ENCODE measurements around the gene ABCC2. TPM values are rescaled to one million over a fixed set of nuclear protein-coding genes. Genes with fewer than 3 reads are reported as not detected.
A peak's percentile ranks its signal among the peaks of the same experiment; 100 is the strongest.
"Not testable (repeated sequence)": the region's sequence is repeated elsewhere in the genome, so short reads cannot be mapped to it uniquely, and the experiment has no call there.

Gene ABCC2
- total and polyA plus RNA-seq, 9 of the 15 experiments (the other 6 are each of a cell fraction or from before 2014, with no cell fraction given): 0.03 to 0.18 (median 0.10) TPM; not detected in 1

DNA sequence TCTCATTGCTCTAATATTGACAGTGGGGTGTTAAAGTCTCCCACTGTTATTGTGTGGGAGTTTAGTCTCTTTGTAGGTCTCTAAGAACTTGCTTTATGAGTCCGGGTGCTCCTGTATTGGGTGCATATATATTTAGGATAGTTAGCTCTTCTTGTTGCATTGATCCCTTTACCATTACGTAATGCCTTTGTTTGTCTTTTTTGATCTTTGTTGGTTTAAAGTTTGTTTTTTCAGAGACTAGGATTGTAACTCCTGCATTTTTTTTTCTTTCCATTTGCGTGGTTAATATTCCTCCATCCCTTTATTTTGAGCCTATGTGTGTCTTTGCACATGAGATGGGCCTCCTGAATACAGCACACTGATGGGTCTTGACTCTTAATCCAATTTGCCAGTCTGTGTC lies 84.8 kb downstream of the ABCC2 start:
- FAIRE-seq; H3K27me3 ChIP-seq (ENCODE audit: control insufficient read depth in 2 of 2, insufficient read depth in 2 of 2, low read length in 2 of 2); intact Hi-C loops (cut with micrococcal nuclease); DNase-seq (ENCODE audit: extremely low read depth in 1 of 4, low spot score in 3 of 4); CTCF ChIA-PET (ENCODE audit: low intra/inter-chr PET ratio); in situ Hi-C loops (cut with MboI); H3K4me3 ChIP-seq; H3K4me1 ChIP-seq (replicated peaks in 1 of 2; ENCODE audit: control insufficient read depth in 2 of 2, insufficient read depth in 2 of 2, low read length in 2 of 2); H3K4me2 ChIP-seq (ENCODE audit: insufficient read depth, low read length); H3K27ac ChIP-seq (ENCODE audit: extremely low read depth, low read depth, low read length); H4K20me1 ChIP-seq (replicated peaks; ENCODE audit: control insufficient read depth, insufficient read depth, low read length); H3K36me3 ChIP-seq (ENCODE audit: control insufficient read depth, insufficient read depth, low read length); H2AFZ ChIP-seq (ENCODE audit: low read depth, low read length); H3K9me3 ChIP-seq (replicated peaks; ENCODE audit: control insufficient read depth, insufficient read depth, low read depth, low read length); H3K9ac ChIP-seq (ENCODE audit: insufficient read depth in 1 of 2, low read depth in 2 of 2, low read length in 2 of 2); H3K9me1 ChIP-seq (ENCODE audit: control insufficient read depth, insufficient read depth, low read length); BruUV-seq (replicated peaks); H3K79me2 ChIP-seq (ENCODE audit: control insufficient read depth, insufficient read depth, low read length); ATAC-seq: not testable (repeated sequence)
- WGBS (ENCODE audit: insufficient coverage, low coverage, missing lambda C conversion rate): 0% methylated on average over 3 of the region's 3 CpGs
- POLR2A ChIA-PET: interaction anchor here (1.3 kb wide), 1 partner anchor 34 kb away, joined by 3 read pairs; no protein-coding TSS in a partner anchor

DNA sequence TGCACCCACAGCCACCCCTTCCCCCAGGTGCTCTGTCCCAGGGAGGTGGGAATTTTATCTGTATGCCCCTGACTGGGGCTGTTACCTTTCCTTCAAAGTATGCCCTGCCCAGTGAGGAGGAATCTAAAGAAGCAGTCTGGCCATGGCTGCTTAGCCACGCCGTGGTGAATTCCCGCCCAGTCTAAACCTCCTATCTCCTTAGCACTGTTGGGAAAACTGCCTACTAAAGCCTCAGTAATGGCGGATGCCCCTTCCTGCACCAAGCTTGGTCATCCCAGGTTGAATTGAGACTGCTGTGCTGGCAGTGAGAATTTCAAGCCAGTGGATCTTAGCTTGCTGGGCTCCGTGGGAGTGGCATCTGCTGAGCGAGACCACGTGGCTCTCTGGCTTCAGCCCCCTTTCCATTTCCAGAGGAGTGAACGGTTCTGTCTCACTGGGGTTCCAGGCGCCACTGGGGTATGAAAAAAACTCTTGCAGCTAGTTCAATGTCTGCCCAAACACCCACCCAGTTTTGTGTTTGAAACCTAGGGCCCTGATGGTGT lies 87.2 kb downstream of the ABCC2 start:
- ATAC-seq (no peak), FAIRE-seq (no peak), DNase-seq (ENCODE audit: extremely low read depth in 1 of 4, low spot score in 3 of 4) (no peak)
- H3K9ac ChIP-seq (ENCODE audit: insufficient read depth in 1 of 2, low read depth in 2 of 2, low read length in 2 of 2): no peak overlapping the region
- no peak overlapping the region for H3K4me3 ChIP-seq
- POLR2A ChIA-PET: interaction anchor here (0.6 to 1.6 kb wide), 2 partner anchors 8 to 17 kb away, joined by 3 to 4 read pairs; no protein-coding TSS in a partner anchor
- no peaks in the 10 kb centered on the region for H3K36me3 ChIP-seq (ENCODE audit: control insufficient read depth, insufficient read depth, low read length)
- no TSS peak for BruUV-seq (replicated peaks)
- no peaks in the 10 kb centered on the region for H3K9me1 ChIP-seq (ENCODE audit: control insufficient read depth, insufficient read depth, low read length)
- intact Hi-C loops (cut with micrococcal nuclease) (no loop called here), in situ Hi-C loops (cut with MboI) (no loop called here)
- no peaks in the 10 kb centered on the region for H4K20me1 ChIP-seq (replicated peaks; ENCODE audit: control insufficient read depth, insufficient read depth, low read length)
- H3K27me3 ChIP-seq (ENCODE audit: control insufficient read depth in 2 of 2, insufficient read depth in 2 of 2, low read length in 2 of 2): no peaks in the 10 kb centered on the region
- 15% methylated on average over 6 of the region's 9 CpGs for WGBS (ENCODE audit: insufficient coverage, low coverage, missing lambda C conversion rate)
- no peak overlapping the region for H3K27ac ChIP-seq (ENCODE audit: extremely low read depth, low read depth, low read length)
- CTCF ChIA-PET (ENCODE audit: low intra/inter-chr PET ratio): no interaction called here
- H3K4me1 ChIP-seq (replicated peaks in 1 of 2; ENCODE audit: control insufficient read depth in 2 of 2, insufficient read depth in 2 of 2, low read length in 2 of 2): peaks cover 0 to under 1% of the 10 kb centered on the region in 2 experiments; a peak in 3 of 5 replicates
- H2AFZ ChIP-seq (ENCODE audit: low read depth, low read length): peak overlapping the region; percentile 33
- H3K4me2 ChIP-seq (ENCODE audit: insufficient read depth, low read length): no peak overlapping the region; the same call in 1 of the 2 replicates
- no peaks in the 10 kb centered on the region for H3K79me2 ChIP-seq (ENCODE audit: control insufficient read depth, insufficient read depth, low read length)
- no peaks in the 10 kb centered on the region for H3K9me3 ChIP-seq (replicated peaks; ENCODE audit: control insufficient read depth, insufficient read depth, low read depth, low read length)
- TF ChIP-seq CREB1 (IDR thresholded peaks at IDR 0.05): no peak
- TF ChIP-seq CREB1 (CRISPR knock-in tag; IDR thresholded peaks at IDR 0.05): no peak
- TF ChIP-seq, protein P1, sequence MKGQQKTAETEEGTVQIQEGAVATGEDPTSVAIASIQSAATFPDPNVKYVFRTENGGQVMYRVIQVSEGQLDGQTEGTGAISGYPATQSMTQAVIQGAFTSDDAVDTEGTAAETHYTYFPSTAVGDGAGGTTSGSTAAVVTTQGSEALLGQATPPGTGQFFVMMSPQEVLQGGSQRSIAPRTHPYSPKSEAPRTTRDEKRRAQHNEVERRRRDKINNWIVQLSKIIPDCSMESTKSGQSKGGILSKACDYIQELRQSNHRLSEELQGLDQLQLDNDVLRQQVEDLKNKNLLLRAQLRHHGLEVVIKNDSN (CRISPR knock-in tag; IDR thresholded peaks at IDR 0.05): peak; percentile 42; the same call in 1 of the 2 replicates
- TF ChIP-seq POLR2A (conservative IDR thresholded peaks at IDR 0.05): no peak
- peak in 1 of 3 experiments; percentile 38 for TF ChIP-seq YY1 (IDR thresholded peaks at IDR 0.05; ENCODE audit: borderline replicate concordance in 1 of 3, control insufficient read depth in 1 of 3, extremely low read depth in 1 of 3, insufficient read depth in 3 of 3, insufficient read length in 1 of 3, insufficient replicate concordance in 2 of 3, low read depth in 1 of 3, low read length in 2 of 3)
